HepG2 (cell line): ENCODE results near the gene ITGA6. TPM values are rescaled to one million over a fixed set of nuclear protein-coding genes. Genes with fewer than 3 reads are reported as not detected.

Experiments
- ATAC-seq: fragments of 200-7000 bp; cut with Tn5 transposase; 3 replicates; pipeline ENCODE4 v1.9.1; 2020; ENCODE audit warnings: mild to moderate bottlenecking, moderate library complexity
- BruUV-seq: library from RNA; stranded (reverse); fragments of 400-500 nt; replicated peaks from 2 replicates; lab custom pipeline; 2021; lab: Mats Ljungman, UMichigan
- CTCF ChIA-PET: fragments of 300-600 bp; formaldehyde crosslinking; extraction: SDS; loops from one replicate; lab custom pipeline; 2021; ENCODE audit warnings: low total read pairs, inconsistent platforms, low intra/inter-chr PET ratio; lab: Yijun Ruan, JAX
- POLR2A ChIA-PET: fragments of 350-600 bp; sonication (Branson Sonifier 250); formaldehyde crosslinking; loops from one replicate; lab custom pipeline; 2020; ENCODE audit warnings: antibody characterized with exemption, inconsistent platforms; lab: Yijun Ruan, JAX
- DNase-seq: peaks from one replicate; pipeline ENCODE4 v3.0.0-alpha.2; 2015; ENCODE audit warnings: low spot score
- FAIRE-seq: peaks from 3 replicates; lab custom pipeline; 2011; peaks lifted over from hg19 to GRCh38; lab: Jason Lieb, UNC
- H2AFZ ChIP-seq: one replicate; pipeline ENCODE4 v1.6.1; 2011; ENCODE audit warnings: low read length, inconsistent platforms
- H3K27ac ChIP-seq: fragments of 300-600 bp; 3 replicates; pipeline ENCODE4 v1.8.0; 2011; ENCODE audit warnings: mixed run types, mild to moderate bottlenecking, mixed read lengths, low read length, inconsistent platforms; ENCODE audit not compliant: insufficient read depth; ENCODE audit errors: extremely low read length
- H3K27me3 ChIP-seq, 2 experiments: fragments of 200-600 bp in 1 of 2; 2 replicates in 1 of 2; 3 replicates in 1 of 2; pipeline versions ENCODE4 v1.6.0 to v1.8.0; 2011; ENCODE audit warnings: low read length in 2 of 2, mild to moderate bottlenecking in 2 of 2, moderate library complexity in 2 of 2, inconsistent platforms in 1 of 2; ENCODE audit not compliant: insufficient read depth in 2 of 2, control insufficient read depth in 1 of 2
- H3K36me3 ChIP-seq, 2 experiments: fragments of 200-600 bp in 1 of 2; replicated peaks in 1 of 2; 2 replicates in 1 of 2; 3 replicates in 1 of 2; pipeline versions ENCODE4 v1.5.1 to v1.8.0; 2011; ENCODE audit warnings: low read length in 2 of 2, inconsistent platforms in 1 of 2; ENCODE audit not compliant: insufficient read depth in 2 of 2, control insufficient read depth in 1 of 2
- H3K4me1 ChIP-seq: 2 replicates; pipeline ENCODE4 v1.5.1; 2012; ENCODE audit warnings: low read length, inconsistent platforms; ENCODE audit not compliant: insufficient read depth
- H3K4me2 ChIP-seq: 2 replicates; pipeline ENCODE4 v1.6.0; 2011; ENCODE audit warnings: low read depth, low read length, inconsistent platforms
- H3K4me3 ChIP-seq, 3 experiments: fragments of 200-600 bp in 1 of 3; sonication (generic), shearing (Covaris generic) in 1 of 3; replicated peaks in 1 of 3; 2 replicates each; pipeline ENCODE4 v1.5.1; 2011 to 2016; ENCODE audit warnings: low read length in 3 of 3, inconsistent platforms in 2 of 3, low read depth in 2 of 3, mild to moderate bottlenecking in 2 of 3, control low read depth in 1 of 3, mixed read lengths in 1 of 3; ENCODE audit not compliant: insufficient read depth in 1 of 3
- H3K79me2 ChIP-seq: one replicate; pipeline ENCODE4 v1.6.1; 2011; ENCODE audit warnings: low read length, inconsistent platforms; ENCODE audit not compliant: insufficient read depth
- H3K9ac ChIP-seq: 2 replicates; pipeline ENCODE4 v1.6.0; 2011; ENCODE audit warnings: mild to moderate bottlenecking, low read depth, low read length, inconsistent platforms; ENCODE audit not compliant: insufficient read depth
- H3K9me3 ChIP-seq: 2 replicates; pipeline ENCODE4 v1.5.1; 2012; ENCODE audit warnings: mild to moderate bottlenecking, low read length
- H4K20me1 ChIP-seq: 2 replicates; pipeline ENCODE4 v1.6.0; 2011; ENCODE audit warnings: inconsistent platforms, mild to moderate bottlenecking, low read length, moderate library complexity; ENCODE audit not compliant: insufficient read depth
- DNMT1 ChIP-seq: sonication (generic); formaldehyde crosslinking; IDR thresholded peaks from 2 replicates; pipeline ENCODE4 v1.5.1; 2020; ENCODE audit warnings: mild to moderate bottlenecking, missing genetic modification reagents
- FOXK1 ChIP-seq: sonication (generic); formaldehyde crosslinking; IDR thresholded peaks from 2 replicates; pipeline ENCODE4 v1.4.0; 2020; ENCODE audit warnings: low read depth, missing genetic modification reagents, borderline replicate concordance
- GLI4 ChIP-seq: sonication (generic); formaldehyde crosslinking; IDR thresholded peaks from 2 replicates; pipeline ENCODE4 v1.5.1; 2020; ENCODE audit warnings: missing genetic modification reagents, mild to moderate bottlenecking, moderate library complexity, borderline replicate concordance
- GZF1 ChIP-seq: sonication (generic); formaldehyde crosslinking; IDR thresholded peaks from 2 replicates; pipeline ENCODE4 v1.5.1; 2020; ENCODE audit warnings: mild to moderate bottlenecking, missing genetic modification reagents
- KDM5A ChIP-seq: fragments of 200-600 bp; sonication (generic); IDR thresholded peaks from 2 replicates; pipeline ENCODE4 v1.7.0; 2018; ENCODE audit warnings: antibody characterized with exemption, mild to moderate bottlenecking, low read length, borderline replicate concordance
- MED13 ChIP-seq: sonication (generic); formaldehyde crosslinking; IDR thresholded peaks from 2 replicates; pipeline ENCODE4 v1.5.0; 2020; ENCODE audit warnings: missing genetic modification reagents
- MEF2D ChIP-seq: sonication (generic); formaldehyde crosslinking; IDR thresholded peaks from 2 replicates; pipeline ENCODE4 v1.5.1; 2020; ENCODE audit warnings: mild to moderate bottlenecking, missing genetic modification reagents
- PLSCR1 ChIP-seq: sonication (generic); formaldehyde crosslinking; IDR thresholded peaks from 2 replicates; pipeline ENCODE4 v1.5.0; 2020; ENCODE audit warnings: missing genetic modification reagents, mild to moderate bottlenecking, borderline replicate concordance
- RCOR2 ChIP-seq: IDR thresholded peaks from 2 replicates; pipeline ENCODE4 v1.6.1; 2016; ENCODE audit warnings: missing biosample characterization, missing genetic modification reagents
- STAT6 ChIP-seq: sonication (generic); formaldehyde crosslinking; IDR thresholded peaks from 2 replicates; pipeline ENCODE4 v1.4.0; 2020; ENCODE audit warnings: missing genetic modification reagents, mild to moderate bottlenecking, borderline replicate concordance
- TARDBP ChIP-seq: sonication (generic); formaldehyde crosslinking; IDR thresholded peaks from 2 replicates; pipeline ENCODE4 v1.8.0; 2022; ENCODE audit warnings: mild to moderate bottlenecking, missing genetic modification reagents
- XRCC5 ChIP-seq: fragments of 200-400 bp; formaldehyde crosslinking; optimal IDR thresholded peaks from 2 replicates; pipeline ENCODE3; 2017; ENCODE audit warnings: mild to moderate bottlenecking, low read length
- ZNF644 ChIP-seq: IDR thresholded peaks from 2 replicates; pipeline ENCODE4 v1.6.1; 2016; ENCODE audit warnings: low read depth
- ZNF792 ChIP-seq: IDR thresholded peaks from 2 replicates; pipeline ENCODE4 v1.6.1; 2016
- WGBS: methylation state at CpG from one replicate; pipeline ENCODE4 v1.1.6; 2017; ENCODE audit warnings: low lambda C conversion rate; 5-methylcytosine and 5-hydroxymethylcytosine counted together
- in situ Hi-C: cut with HindIII; loops from 2 replicates; pipeline ENCODE4 v1.10.0; 2017; ENCODE audit warnings: low pct_unique_long_range_greater_than_20kb; ENCODE audit not compliant: extremely low pct_ligation_motif_present
- intact Hi-C: fragments of 100-400 bp; cut with micrococcal nuclease; formaldehyde crosslinking; loops from one replicate; pipeline ENCODE4 v1.10.0; 2022; ENCODE audit not compliant: unreplicated experiment
- polyA plus RNA-seq, 8 experiments: library from polyadenylated mRNA; depleted of rRNA in 3 of 8; stranded (reverse) in 7 of 8; unstranded in 1 of 8; fragments of >200 nt; fragmentation: Illumina TruSeq in 4 of 8; extraction: Trizol in 4 of 8; gene quantifications; 2 replicates each; pipeline versions ENCODE4 v1.2.1 to v1.2.3, GENCODE V29; 2011 to 2016; ENCODE audit warnings: low read depth in 4 of 8, missing spikeins in 1 of 8, mixed read lengths in 1 of 8; ENCODE audit not compliant: insufficient read depth in 1 of 8
- total RNA-seq, 5 experiments: library from RNA; depleted of rRNA; stranded (reverse); fragments of >200 nt; fragmentation: Illumina TruSeq; extraction: Trizol; gene quantifications; 2 replicates each; pipeline ENCODE4 v1.2.3, GENCODE V29; 2016; ENCODE audit warnings: low read depth in 1 of 5
- TF ChIP-seq, protein P1 (sequence below): sonication (generic); formaldehyde crosslinking; IDR thresholded peaks from 2 replicates; pipeline ENCODE4 v1.5.0; 2020; ENCODE audit warnings: mild to moderate bottlenecking, missing genetic modification reagents, moderate library complexity
- TF ChIP-seq, protein P2 (sequence below): sonication (generic); formaldehyde crosslinking; IDR thresholded peaks from 2 replicates; pipeline ENCODE4 v1.5.1; 2020; ENCODE audit warnings: missing genetic modification reagents, mild to moderate bottlenecking, borderline replicate concordance

The ITGA6 gene
- total and polyA plus RNA-seq, 2 of the 13 experiments (the other 11 are each of a cell fraction or from before 2014, with no cell fraction given): 24.0 to 92.5 TPM

- BruUV-seq: no TSS peak
- peaks cover 2 to 42% of the 10 kb centered on the region in 2 experiments for H3K36me3 ChIP-seq
- intact Hi-C loops: loop anchor here (1.0 to 10.0 kb wide), 9 partner anchors 15 to 891 kb away; no protein-coding TSS in a partner anchor
- H3K4me1 ChIP-seq: peaks cover 48% of the 10 kb centered on the region
- H3K4me3 ChIP-seq: peak overlapping the region in 1 of 3 experiments; percentile 36; a peak in 2 of 6 replicates
- ATAC-seq: peak; percentile 93
- H2AFZ ChIP-seq: no peak overlapping the region
- ChIA-PET CTCF (interaction anchor here (1.3 to 7.0 kb wide), 6 partner anchors 19 to 338 kb away, joined by 3 to 79 read pairs (median 6); partner anchors contain the start of gene ITGA6), POLR2A (interaction anchor here (1.0 to 2.2 kb wide), 5 partner anchors 10 to 39 kb away, joined by 3 to 11 read pairs (median 4); partner anchors contain the start of gene ITGA6)
- H3K4me2 ChIP-seq: peak overlapping the region; percentile 64
- H3K27ac ChIP-seq: peak overlapping the region; percentile 26
- 20% methylated on average over 24 of the region's 24 CpGs for WGBS
- H3K9me3 ChIP-seq: no peaks in the 10 kb centered on the region
- in situ Hi-C loops: no loop called here
- FAIRE-seq: peak; percentile 92
- H3K9ac ChIP-seq: peak overlapping the region; percentile 27; the same call in 1 of the 2 replicates
- DNase-seq: peak; percentile 95
- H3K79me2 ChIP-seq: peaks cover 9% of the 10 kb centered on the region
- H4K20me1 ChIP-seq: peaks cover 13% of the 10 kb centered on the region; the same call in 1 of the 2 replicates
- H3K27me3 ChIP-seq: no peaks in the 10 kb centered on the region
- TF ChIP-seq TARDBP (0 out of 2 replicates have a peak, but pooled peaks have one; percentile 52), PLSCR1 (no peak), STAT6 (CRISPR knock-in tag) (no peak), GZF1 (CRISPR knock-in tag) (no peak), MED13 (no peak), ZNF792 (CRISPR knock-in tag) (peak; percentile 74; the same call in 1 of the 2 replicates), RCOR2 (CRISPR knock-in tag) (no peak), FOXK1 (CRISPR knock-in tag) (peak; percentile 88; the same call in 1 of the 2 replicates), KDM5A (peak; percentile 75; the same call in 1 of the 2 replicates), GLI4 (CRISPR knock-in tag) (peak; percentile 52; the same call in 1 of the 2 replicates), ZNF644 (CRISPR knock-in tag) (peak; percentile 70; the same call in 1 of the 2 replicates), DNMT1 (no peak), MEF2D (CRISPR knock-in tag) (peak; percentile 52; the same call in 1 of the 2 replicates), XRCC5 (peak; percentile 93)
- TF ChIP-seq, protein P1, sequence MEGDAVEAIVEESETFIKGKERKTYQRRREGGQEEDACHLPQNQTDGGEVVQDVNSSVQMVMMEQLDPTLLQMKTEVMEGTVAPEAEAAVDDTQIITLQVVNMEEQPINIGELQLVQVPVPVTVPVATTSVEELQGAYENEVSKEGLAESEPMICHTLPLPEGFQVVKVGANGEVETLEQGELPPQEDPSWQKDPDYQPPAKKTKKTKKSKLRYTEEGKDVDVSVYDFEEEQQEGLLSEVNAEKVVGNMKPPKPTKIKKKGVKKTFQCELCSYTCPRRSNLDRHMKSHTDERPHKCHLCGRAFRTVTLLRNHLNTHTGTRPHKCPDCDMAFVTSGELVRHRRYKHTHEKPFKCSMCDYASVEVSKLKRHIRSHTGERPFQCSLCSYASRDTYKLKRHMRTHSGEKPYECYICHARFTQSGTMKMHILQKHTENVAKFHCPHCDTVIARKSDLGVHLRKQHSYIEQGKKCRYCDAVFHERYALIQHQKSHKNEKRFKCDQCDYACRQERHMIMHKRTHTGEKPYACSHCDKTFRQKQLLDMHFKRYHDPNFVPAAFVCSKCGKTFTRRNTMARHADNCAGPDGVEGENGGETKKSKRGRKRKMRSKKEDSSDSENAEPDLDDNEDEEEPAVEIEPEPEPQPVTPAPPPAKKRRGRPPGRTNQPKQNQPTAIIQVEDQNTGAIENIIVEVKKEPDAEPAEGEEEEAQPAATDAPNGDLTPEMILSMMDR (CRISPR knock-in tag): peak; percentile 93
- TF ChIP-seq, protein P2, sequence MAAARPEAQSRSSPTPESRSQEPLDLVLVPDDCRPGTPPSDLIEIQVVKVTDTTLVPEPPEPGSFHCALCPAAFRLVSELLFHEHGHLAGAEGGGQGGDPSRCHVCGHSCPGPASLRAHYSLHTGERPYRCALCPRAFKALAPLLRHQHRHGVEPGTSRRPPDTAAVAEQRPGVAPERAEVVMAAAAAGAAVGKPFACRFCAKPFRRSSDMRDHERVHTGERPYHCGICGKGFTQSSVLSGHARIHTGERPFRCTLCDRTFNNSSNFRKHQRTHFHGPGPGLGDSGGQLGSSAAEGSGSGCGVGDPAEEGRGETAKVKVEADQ (CRISPR knock-in tag): 0 out of 2 replicates have a peak, but pooled peaks have one; percentile 19
Observed at GRCh38 chr2:172465417-172466334, 38.3 kb downstream of the ITGA6 start.
